Hepatocyte (in vitro differentiated cells): Measurements from ENCODE around the gene GPR179. TPM values are rescaled to one million over a fixed set of nuclear protein-coding genes. Genes with fewer than 3 reads are reported as not detected.

ENCODE experiments used
- DNase-seq: peaks from one replicate; pipeline ENCODE4 v3.0.0-alpha.2; 2016; ENCODE audit warnings: low spot score
- H2AFZ ChIP-seq: fragments of 200-600 bp; sonication (generic); 2 replicates; pipeline ENCODE4 v1.6.0; 2016; ENCODE audit warnings: antibody characterized with exemption, mild to moderate bottlenecking
- H3K27ac ChIP-seq: fragments of 200-600 bp; sonication (generic); 2 replicates; pipeline ENCODE4 v1.5.1; 2016; ENCODE audit warnings: mild to moderate bottlenecking
- H3K27me3 ChIP-seq: fragments of 200-600 bp; sonication (generic); 2 replicates; pipeline ENCODE4 v1.6.1; 2016
- H3K36me3 ChIP-seq: fragments of 200-600 bp; sonication (generic); replicated peaks from 2 replicates; pipeline ENCODE4 v1.5.1; 2016; ENCODE audit warnings: low read depth; ENCODE audit not compliant: insufficient read depth
- H3K4me1 ChIP-seq: fragments of 200-600 bp; sonication (generic); 2 replicates; pipeline ENCODE4 v1.5.1; 2016; ENCODE audit warnings: mild to moderate bottlenecking, moderate library complexity; ENCODE audit not compliant: insufficient read depth
- H3K4me2 ChIP-seq: fragments of 200-600 bp; sonication (generic); 2 replicates; pipeline ENCODE4 v1.6.0; 2016
- H3K4me3 ChIP-seq: fragments of 200-600 bp; sonication (generic); 2 replicates; pipeline ENCODE4 v1.5.1; 2016; ENCODE audit warnings: mild to moderate bottlenecking
- H3K79me2 ChIP-seq: fragments of 200-600 bp; sonication (generic); 2 replicates; pipeline ENCODE4 v1.6.0; 2017; ENCODE audit warnings: mild to moderate bottlenecking
- H3K9me2 ChIP-seq: fragments of 200-600 bp; sonication (generic); replicated peaks from 2 replicates; pipeline ENCODE4 v1.6.0; 2017; ENCODE audit warnings: mild to moderate bottlenecking; ENCODE audit not compliant: insufficient read depth
- H3K9me3 ChIP-seq: fragments of 200-600 bp; sonication (generic); 2 replicates; pipeline ENCODE4 v1.5.1; 2016; ENCODE audit warnings: low read depth, mild to moderate bottlenecking
- H4K20me1 ChIP-seq: fragments of 200-600 bp; sonication (generic); 2 replicates; pipeline ENCODE4 v1.6.0; 2016; ENCODE audit warnings: mild to moderate bottlenecking; ENCODE audit not compliant: insufficient read depth, poor library complexity, severe bottlenecking
- CTCF ChIP-seq: fragments of 200-600 bp; sonication (generic); IDR thresholded peaks from 2 replicates; pipeline ENCODE4 v1.5.1; 2016; ENCODE audit warnings: antibody characterized with exemption, mild to moderate bottlenecking; ENCODE audit not compliant: poor library complexity
- EZH2 ChIP-seq: fragments of 200-600 bp; sonication (generic); IDR thresholded peaks from 2 replicates; pipeline ENCODE4 v1.6.1; 2016; ENCODE audit warnings: antibody characterized with exemption, mild to moderate bottlenecking, borderline replicate concordance
- EZH2phosphoT487 ChIP-seq: fragments of 200-600 bp; sonication (generic); IDR thresholded peaks from one replicate; pipeline ENCODE4 v1.6.1; 2018; ENCODE audit warnings: antibody characterized with exemption, mild to moderate bottlenecking, low read depth, moderate library complexity; ENCODE audit not compliant: unreplicated experiment, severe bottlenecking
- WGBS: methylation state at CpG from one replicate; pipeline ENCODE4 v1.1.6; 2016; ENCODE audit warnings: low lambda C conversion rate; ENCODE audit errors: missing lambda C conversion rate; 5-methylcytosine and 5-hydroxymethylcytosine counted together
- polyA plus RNA-seq: library from polyadenylated mRNA; unstranded; fragments of >200 nt; fragmentation: Nextera tagmentation; extraction: Ambion mirVana; gene quantifications from 2 replicates; pipeline ENCODE4 v1.2.1, GENCODE V29; 2016
- total RNA-seq: library from RNA; depleted of rRNA; stranded (reverse); fragments of >200 nt; gene quantifications from 2 replicates; pipeline ENCODE4 v1.2.3, GENCODE V29; 2014

Gene GPR179
- total and polyA plus RNA-seq, 2 experiments from 2014 or later = 0.03 to 0.19 TPM

- Histone ChIP-seq H4K20me1 (no peaks in the 10 kb centered on the region), H3K27ac (no peak overlapping the region), H3K4me2 (no peak overlapping the region), H3K4me3 (no peak overlapping the region), H3K9me2 (no peaks in the 10 kb centered on the region), H3K9me3 (no peaks in the 10 kb centered on the region), H3K79me2 (no peaks in the 10 kb centered on the region), H3K27me3 (no peaks in the 10 kb centered on the region), H3K4me1 (no peaks in the 10 kb centered on the region), H3K36me3 (no peaks in the 10 kb centered on the region), H2AFZ (no peak overlapping the region)
- peak; percentile 42 for DNase-seq
- 73% methylated on average over 5 of the region's 5 CpGs for WGBS
- TF ChIP-seq EZH2phosphoT487 = no peak
- TF ChIP-seq CTCF = no peak
Observed at GRCh38 chr17:38341035-38341721, 2.6 kb downstream of the GPR179 start.

- Histone ChIP-seq H3K27ac (no peak overlapping the region), H3K4me2 (no peak overlapping the region), H3K36me3 (no peaks in the 10 kb centered on the region), H3K4me3 (no peak overlapping the region), H4K20me1 (no peaks in the 10 kb centered on the region), H3K9me2 (no peaks in the 10 kb centered on the region), H2AFZ (no peak overlapping the region), H3K27me3 (no peaks in the 10 kb centered on the region), H3K9me3 (no peaks in the 10 kb centered on the region), H3K79me2 (no peaks in the 10 kb centered on the region), H3K4me1 (no peaks in the 10 kb centered on the region)
- no peak for TF ChIP-seq EZH2phosphoT487
- TF ChIP-seq EZH2 = no peak
- TF ChIP-seq CTCF = no peak
- no peak for DNase-seq
Observed at GRCh38 chr17:38339891-38340290, 3.9 kb downstream of the GPR179 start.

- Histone ChIP-seq H3K4me3 (no peak overlapping the region), H4K20me1 (no peaks in the 10 kb centered on the region), H3K9me3 (no peaks in the 10 kb centered on the region), H2AFZ (no peak overlapping the region), H3K36me3 (no peaks in the 10 kb centered on the region), H3K4me1 (no peaks in the 10 kb centered on the region), H3K9me2 (no peaks in the 10 kb centered on the region), H3K27me3 (no peaks in the 10 kb centered on the region), H3K79me2 (no peaks in the 10 kb centered on the region), H3K4me2 (no peak overlapping the region), H3K27ac (no peak overlapping the region)
- WGBS = 88% methylated on average over 4 of the region's 4 CpGs
- no peak for TF ChIP-seq EZH2
- no peak for TF ChIP-seq CTCF
- no peak for TF ChIP-seq EZH2phosphoT487
- no peak for DNase-seq
Observed at GRCh38 chr17:38338535-38338934, 5.2 kb downstream of the GPR179 start.

GRCh38 chr17:38338053-38338452 is 5.7 kb downstream of the GPR179 start:
- H2AFZ ChIP-seq = no peak overlapping the region
- H3K4me2 ChIP-seq = no peak overlapping the region
- no peaks in the 10 kb centered on the region for H3K36me3 ChIP-seq
- H3K27me3 ChIP-seq = no peaks in the 10 kb centered on the region
- no peak for DNase-seq
- no peaks in the 10 kb centered on the region for H3K9me3 ChIP-seq
- no peak overlapping the region for H3K4me3 ChIP-seq
- no peaks in the 10 kb centered on the region for H3K4me1 ChIP-seq
- no peaks in the 10 kb centered on the region for H3K9me2 ChIP-seq
- no peaks in the 10 kb centered on the region for H4K20me1 ChIP-seq
- TF ChIP-seq EZH2phosphoT487 (no peak), EZH2 (no peak), CTCF (no peak)
- H3K79me2 ChIP-seq = no peaks in the 10 kb centered on the region
- H3K27ac ChIP-seq = no peak overlapping the region
- 86% methylated on average over 5 of the region's 5 CpGs for WGBS
